HUES64 (cell line): ENCODE measurements around the gene SAMHD1. TPM values are rescaled to one million over a fixed set of nuclear protein-coding genes. Genes with fewer than 3 reads are reported as not detected.
A peak's percentile ranks its signal among the peaks of the same experiment; 100 is the strongest.
"Not testable (repeated sequence)": the region's sequence is repeated elsewhere in the genome, so short reads cannot be mapped to it uniquely, and the experiment has no call there.

ENCODE experiments used
- H3K27ac ChIP-seq: 2 replicates; pipeline ENCODE4 v1.7.0; 2013; ENCODE audit warnings: low read depth, low read length, inconsistent platforms
- H3K27me3 ChIP-seq: 2 replicates; pipeline ENCODE4 v1.6.1; 2013; ENCODE audit warnings: mild to moderate bottlenecking, low read length; ENCODE audit not compliant: insufficient read depth
- H3K36me3 ChIP-seq: 2 replicates; pipeline ENCODE4 v1.6.1; 2013; ENCODE audit warnings: mild to moderate bottlenecking, low read length; ENCODE audit not compliant: insufficient read depth
- H3K4me1 ChIP-seq: 2 replicates; pipeline ENCODE4 v1.6.1; 2013; ENCODE audit warnings: mild to moderate bottlenecking, low read length, moderate library complexity; ENCODE audit not compliant: insufficient read depth
- H3K4me3 ChIP-seq: 2 replicates; pipeline ENCODE4 v1.5.1; 2013; ENCODE audit warnings: mild to moderate bottlenecking, low read length, moderate library complexity
- H3K9ac ChIP-seq: 2 replicates; pipeline ENCODE4 v1.6.1; 2013; ENCODE audit warnings: mild to moderate bottlenecking, low read depth, low read length
- H3K9me3 ChIP-seq: 2 replicates; pipeline ENCODE4 v1.6.1; 2013; ENCODE audit warnings: low read depth, low read length; ENCODE audit not compliant: insufficient read depth
- WGBS: fragments of 150-250, 120-280 bp; methylation state at CpG from one replicate; pipeline ENCODE4 v1.1.7; 2013; ENCODE audit warnings: missing lambda C conversion rate; 5-methylcytosine and 5-hydroxymethylcytosine counted together
- polyA plus RNA-seq, 2 experiments: library from polyadenylated mRNA; stranded (reverse); fragments of 50-300 nt; gene quantifications; one replicate each; pipeline ENCODE4 v1.2.3, GENCODE V29; 2013

The SAMHD1 gene
- polyA plus RNA-seq (2013, experiment 1 of 2) = 17.6 TPM
- polyA plus RNA-seq (2013, experiment 2 of 2) = 15.8 TPM

GRCh38 chr20:36951198-36951978 lies at the start of gene SAMHD1:
Gene SAMHD1 (minus strand): TSS chr20:36951708. CDS start chr20:36951643, 65 bp downstream.
- WGBS = under 1% methylated on average over 66 of the region's 66 CpGs
- no peaks in the 10 kb centered on the region for H3K9me3 ChIP-seq
- H3K9ac ChIP-seq = peak within 1 kb of the TSS; percentile 49
- peaks cover 9% of the 10 kb centered on the region for H3K27me3 ChIP-seq
- no peaks in the 10 kb centered on the region for H3K36me3 ChIP-seq
- peak within 1 kb of the TSS; percentile 66 for H3K4me3 ChIP-seq
- H3K27ac ChIP-seq = peak within 1 kb of the TSS; percentile 29; the same call in 1 of the 2 replicates
- H3K4me1 ChIP-seq = peaks cover 20% of the 10 kb centered on the region

GRCh38 chr20:37000171-37000570 lies 48.7 kb upstream of the SAMHD1 start:
- peaks cover 48% of the 10 kb centered on the region for H3K36me3 ChIP-seq
- WGBS = no CpG with 5 or more reads among the region's 26 CpGs

GRCh38 chr20:36998652-36999051 lies 47.1 kb upstream of the SAMHD1 start:
- no peaks in the 10 kb centered on the region for H3K27me3 ChIP-seq
- no peak overlapping the region for H3K4me3 ChIP-seq
- H3K27ac ChIP-seq = no peak overlapping the region
- peaks cover 57% of the 10 kb centered on the region for H3K36me3 ChIP-seq
- 95% methylated on average over 7 of the region's 7 CpGs for WGBS
- H3K9me3 ChIP-seq = peaks cover 23% of the 10 kb centered on the region
- no peaks in the 10 kb centered on the region for H3K4me1 ChIP-seq
- no peak overlapping the region for H3K9ac ChIP-seq

More at GRCh38 chr20:37000171-37000570, 48.7 kb upstream of the SAMHD1 start:
- H3K27me3 ChIP-seq, H3K4me3 ChIP-seq, H3K9ac ChIP-seq, H3K27ac ChIP-seq, H3K4me1 ChIP-seq: not testable (repeated sequence)
- peaks cover 13% of the 10 kb centered on the region; the same call in 1 of the 2 replicates for H3K9me3 ChIP-seq

- Histone ChIP-seq H3K27ac (no peak overlapping the region), H3K9me3 (peaks cover 31% of the 10 kb centered on the region), H3K27me3 (no peaks in the 10 kb centered on the region), H3K36me3 (peaks cover 48% of the 10 kb centered on the region), H3K4me3 (no peak overlapping the region), H3K9ac (no peak overlapping the region), H3K4me1 (no peaks in the 10 kb centered on the region)
- 100% methylated on average over 1 of the region's 1 CpG for WGBS
Measured at GRCh38 chr20:36997121-36997520, 45.6 kb upstream of the SAMHD1 start.

GRCh38 chr20:36994221-36994620 lies 42.7 kb upstream of the SAMHD1 start:
- not testable (repeated sequence) for H3K4me3 ChIP-seq, H3K27me3 ChIP-seq, H3K9ac ChIP-seq, H3K4me1 ChIP-seq, H3K27ac ChIP-seq
- WGBS = 95% methylated on average over 4 of the region's 4 CpGs
- Histone ChIP-seq H3K36me3 (peaks cover 45% of the 10 kb centered on the region), H3K9me3 (peaks cover 31% of the 10 kb centered on the region)

GRCh38 chr20:36992802-36993334 lies 41.4 kb upstream of the SAMHD1 start:
- Histone ChIP-seq H3K27me3 (no peaks in the 10 kb centered on the region), H3K9me3 (peaks cover 28% of the 10 kb centered on the region), H3K36me3 (peaks cover 34% of the 10 kb centered on the region), H3K27ac (no peak overlapping the region), H3K9ac (no peak overlapping the region), H3K4me3 (no peak overlapping the region), H3K4me1 (no peaks in the 10 kb centered on the region; the same call in 1 of the 2 replicates)
- 95% methylated on average over 4 of the region's 4 CpGs for WGBS

- Histone ChIP-seq H3K27ac (no peak overlapping the region), H3K9ac (no peak overlapping the region), H3K9me3 (peaks cover 23% of the 10 kb centered on the region), H3K4me3 (no peak overlapping the region), H3K4me1 (no peaks in the 10 kb centered on the region; the same call in 1 of the 2 replicates), H3K27me3 (no peaks in the 10 kb centered on the region), H3K36me3 (peaks cover 22% of the 10 kb centered on the region)
- WGBS = 95% methylated on average over 3 of the region's 3 CpGs
Measured at GRCh38 chr20:36991703-36992102, 40.2 kb upstream of the SAMHD1 start.

GRCh38 chr20:36989797-36990196 lies 38.3 kb upstream of the SAMHD1 start:
- H3K36me3 ChIP-seq = peaks cover 6% of the 10 kb centered on the region
- no peak overlapping the region for H3K9ac ChIP-seq
- WGBS = 87% methylated on average over 4 of the region's 6 CpGs
- no peak overlapping the region for H3K4me3 ChIP-seq
- no peaks in the 10 kb centered on the region for H3K27me3 ChIP-seq
- no peak overlapping the region for H3K27ac ChIP-seq
- peaks cover 15% of the 10 kb centered on the region for H3K9me3 ChIP-seq
- H3K4me1 ChIP-seq = no peaks in the 10 kb centered on the region; the same call in 1 of the 2 replicates

GRCh38 chr20:36988494-36988966 lies 37.0 kb upstream of the SAMHD1 start:
- H3K4me3 ChIP-seq = no peak overlapping the region
- H3K9ac ChIP-seq = no peak overlapping the region
- WGBS = 95% methylated on average over 2 of the region's 3 CpGs
- no peak overlapping the region for H3K27ac ChIP-seq
- no peaks in the 10 kb centered on the region for H3K36me3 ChIP-seq
- H3K9me3 ChIP-seq = peaks cover 8% of the 10 kb centered on the region
- H3K27me3 ChIP-seq = no peaks in the 10 kb centered on the region
- no peaks in the 10 kb centered on the region; the same call in 1 of the 2 replicates for H3K4me1 ChIP-seq

- Histone ChIP-seq H3K36me3 (no peaks in the 10 kb centered on the region), H3K4me3 (no peak overlapping the region), H3K27ac (no peak overlapping the region), H3K9ac (no peak overlapping the region), H3K27me3 (no peaks in the 10 kb centered on the region), H3K4me1 (no peaks in the 10 kb centered on the region), H3K9me3 (no peaks in the 10 kb centered on the region)
- 90% methylated on average over 6 of the region's 6 CpGs for whole genome bisulfite sequencing
Measured at GRCh38 chr20:36984257-36984638, 32.7 kb upstream of the SAMHD1 start.

GRCh38 chr20:36975099-36975818 lies 23.8 kb upstream of the SAMHD1 start:
- H3K27ac ChIP-seq = no peak overlapping the region
- no peaks in the 10 kb centered on the region for H3K9me3 ChIP-seq
- H3K4me3 ChIP-seq = no peak overlapping the region
- 100% methylated on average over 2 of the region's 3 CpGs for WGBS
- no peaks in the 10 kb centered on the region for H3K27me3 ChIP-seq
- H3K36me3 ChIP-seq = no peaks in the 10 kb centered on the region
- H3K4me1 ChIP-seq = no peaks in the 10 kb centered on the region
- no peak overlapping the region for H3K9ac ChIP-seq
